Osteocyte (in vitro differentiated cells): ENCODE results near the gene DCLRE1B. TPM values are rescaled to one million over a fixed set of nuclear protein-coding genes. Genes with fewer than 3 reads are reported as not detected.

Source experiments
- DNase-seq: peaks from one replicate; pipeline ENCODE4 v3.0.0; 2021; ENCODE audit warnings: mixed read lengths; ENCODE audit not compliant: unreplicated experiment; ENCODE audit errors: extremely low spot score
- H3K27ac Mint-ChIP-seq: one replicate; pipeline ENCODE4 v1.8.0; 2021; ENCODE audit warnings: mild to moderate bottlenecking, mixed read lengths; ENCODE audit not compliant: unreplicated experiment
- H3K27me3 Mint-ChIP-seq: one replicate; pipeline ENCODE4 v1.8.0; 2021; ENCODE audit warnings: mixed read lengths; ENCODE audit not compliant: unreplicated experiment
- H3K36me3 Mint-ChIP-seq: one replicate; pipeline ENCODE4 v1.8.0; 2021; ENCODE audit warnings: mixed read lengths; ENCODE audit not compliant: unreplicated experiment
- H3K4me1 Mint-ChIP-seq: one replicate; pipeline ENCODE4 v1.8.0; 2021; ENCODE audit warnings: mixed read lengths; ENCODE audit not compliant: unreplicated experiment
- H3K4me3 Mint-ChIP-seq: one replicate; pipeline ENCODE4 v1.8.0; 2021; ENCODE audit warnings: mild to moderate bottlenecking, moderate library complexity, mixed read lengths; ENCODE audit not compliant: unreplicated experiment
- H3K9me3 Mint-ChIP-seq: one replicate; pipeline ENCODE4 v1.8.0; 2021; ENCODE audit warnings: mixed read lengths; ENCODE audit not compliant: unreplicated experiment
- CTCF ChIP-seq: fragments of 200-600 bp; sonication (generic); IDR thresholded peaks from 2 replicates; pipeline ENCODE4 v1.5.0; 2021; ENCODE audit warnings: antibody characterized with exemption, mild to moderate bottlenecking, moderate library complexity
- total RNA-seq: library from RNA; stranded (reverse); gene quantifications from 2 replicates; pipeline ENCODE4 v1.2.1, GENCODE V29; 2021

The DCLRE1B gene
- total RNA-seq, 1 donor from 2014 or later, result 10.0 TPM

- Mint-ChIP-seq H3K27me3 (no peaks in the 10 kb centered on the region), H3K27ac (no peak overlapping the region), H3K4me1 (peaks cover 53% of the 10 kb centered on the region), H3K36me3 (no peaks in the 10 kb centered on the region), H3K9me3 (no peaks in the 10 kb centered on the region), H3K4me3 (no peak overlapping the region)
- TF ChIP-seq CTCF, result no peak
- DNase-seq, result no peak
These were observed 28.9 kb downstream of the DCLRE1B start for GRCh38 chr1:113934006-113934405.

GRCh38 chr1:113934511-113935055 lies 29.5 kb downstream of the DCLRE1B start:
- no peak overlapping the region for H3K4me3 Mint-ChIP-seq

GRCh38 chr1:113935176-113935575 lies 30.1 kb downstream of the DCLRE1B start:
- H3K4me1 Mint-ChIP-seq, result peaks cover 59% of the 10 kb centered on the region
- TF ChIP-seq CTCF, result no peak
- no peaks in the 10 kb centered on the region for H3K9me3 Mint-ChIP-seq
- H3K27me3 Mint-ChIP-seq, result no peaks in the 10 kb centered on the region
- H3K36me3 Mint-ChIP-seq, result peaks cover under 1% of the 10 kb centered on the region
- no peak for DNase-seq
- no peak overlapping the region for H3K27ac Mint-ChIP-seq
- no peak overlapping the region for H3K4me3 Mint-ChIP-seq

More at GRCh38 chr1:113934511-113935055, 29.5 kb downstream of the DCLRE1B start:
- Mint-ChIP-seq H3K27ac (no peak overlapping the region), H3K4me1 (peaks cover 58% of the 10 kb centered on the region), H3K9me3 (no peaks in the 10 kb centered on the region), H3K27me3 (no peaks in the 10 kb centered on the region), H3K36me3 (no peaks in the 10 kb centered on the region)
- DNase-seq, result no peak
- TF ChIP-seq CTCF, result no peak

GRCh38 chr1:113935970-113936369 lies 30.8 kb downstream of the DCLRE1B start:
- Mint-ChIP-seq H3K9me3 (no peaks in the 10 kb centered on the region), H3K4me1 (peaks cover 51% of the 10 kb centered on the region), H3K27ac (peak overlapping the region; percentile 15), H3K27me3 (no peaks in the 10 kb centered on the region), H3K36me3 (peaks cover 8% of the 10 kb centered on the region), H3K4me3 (no peak overlapping the region)
- DNase-seq, result no peak
- TF ChIP-seq CTCF, result no peak

GRCh38 chr1:113937146-113937545 lies 32.0 kb downstream of the DCLRE1B start:
- Mint-ChIP-seq H3K27me3 (no peaks in the 10 kb centered on the region), H3K4me3 (no peak overlapping the region), H3K27ac (no peak overlapping the region), H3K36me3 (peaks cover 10% of the 10 kb centered on the region), H3K4me1 (peaks cover 40% of the 10 kb centered on the region), H3K9me3 (no peaks in the 10 kb centered on the region)
- no peak for DNase-seq
- TF ChIP-seq CTCF, result no peak
